HG02571 (cell line): Measurements from ENCODE around the gene MAGIX.
A peak's percentile ranks its signal among the peaks of the same experiment; 100 is the strongest.

Experiments used
- ATAC-seq: cut with Tn5 transposase; IDR thresholded peaks from one replicate; pipeline ENCODE4 v1.9.1; 2021; ENCODE audit warnings: mild to moderate bottlenecking, moderate library complexity; ENCODE audit not compliant: unreplicated experiment

MAGIX gene

GRCh38 chrX:49179358-49179757, 16.8 kb downstream of the MAGIX start:
- no peak for ATAC-seq

GRCh38 chrX:49183701-49184281, 21.2 kb downstream of the MAGIX start:
- ATAC-seq, result no peak

DNA sequence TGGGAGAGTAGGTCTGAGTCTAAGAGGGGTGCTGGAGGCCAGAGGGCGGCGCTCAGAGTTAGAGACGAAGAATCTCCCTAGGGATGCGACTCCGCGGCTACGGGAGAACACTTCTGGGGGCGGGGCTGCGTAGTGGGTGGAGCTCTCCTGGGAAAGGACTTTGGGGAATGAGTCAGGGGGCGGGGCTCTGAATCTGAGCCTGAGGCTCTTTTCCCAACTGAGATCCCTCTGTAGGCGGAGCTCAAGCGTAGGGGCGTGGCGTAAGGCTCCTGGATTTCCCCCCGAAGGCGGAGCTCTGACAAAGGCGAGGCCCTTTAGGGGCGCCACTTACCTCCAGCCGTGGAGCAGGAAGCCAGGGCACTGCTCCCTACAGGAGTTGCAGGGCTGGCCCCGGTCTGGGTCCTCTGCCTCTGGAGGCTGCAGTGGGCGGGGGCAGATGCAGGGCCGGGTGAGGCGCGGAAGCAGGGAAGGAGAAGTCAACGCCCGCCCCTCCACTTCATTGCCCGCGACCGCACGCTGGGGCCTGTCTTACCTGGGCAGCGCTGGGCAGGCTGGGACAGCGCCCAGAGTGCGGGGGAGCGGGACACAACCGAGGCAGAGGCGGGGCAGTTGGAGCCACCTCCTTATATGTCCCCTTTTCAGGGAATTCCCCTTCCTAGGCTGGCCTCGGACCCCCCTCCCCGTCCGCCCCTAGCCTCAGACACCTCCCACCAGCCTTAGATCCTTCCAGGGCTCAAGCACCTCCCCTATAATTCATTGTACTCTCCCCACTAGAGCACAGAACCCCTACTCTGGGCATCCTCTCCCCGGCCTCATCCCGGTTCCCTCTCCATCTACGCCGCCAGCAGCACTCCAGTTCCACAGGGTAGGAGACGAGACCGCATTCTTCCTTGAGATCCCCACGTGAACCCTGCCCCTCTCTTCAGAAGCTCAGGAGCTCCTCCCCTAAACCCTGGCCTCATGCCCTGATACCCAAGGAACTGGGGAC, 22.0 kb downstream of the MAGIX start:
- ATAC-seq, result no peak

DNA sequence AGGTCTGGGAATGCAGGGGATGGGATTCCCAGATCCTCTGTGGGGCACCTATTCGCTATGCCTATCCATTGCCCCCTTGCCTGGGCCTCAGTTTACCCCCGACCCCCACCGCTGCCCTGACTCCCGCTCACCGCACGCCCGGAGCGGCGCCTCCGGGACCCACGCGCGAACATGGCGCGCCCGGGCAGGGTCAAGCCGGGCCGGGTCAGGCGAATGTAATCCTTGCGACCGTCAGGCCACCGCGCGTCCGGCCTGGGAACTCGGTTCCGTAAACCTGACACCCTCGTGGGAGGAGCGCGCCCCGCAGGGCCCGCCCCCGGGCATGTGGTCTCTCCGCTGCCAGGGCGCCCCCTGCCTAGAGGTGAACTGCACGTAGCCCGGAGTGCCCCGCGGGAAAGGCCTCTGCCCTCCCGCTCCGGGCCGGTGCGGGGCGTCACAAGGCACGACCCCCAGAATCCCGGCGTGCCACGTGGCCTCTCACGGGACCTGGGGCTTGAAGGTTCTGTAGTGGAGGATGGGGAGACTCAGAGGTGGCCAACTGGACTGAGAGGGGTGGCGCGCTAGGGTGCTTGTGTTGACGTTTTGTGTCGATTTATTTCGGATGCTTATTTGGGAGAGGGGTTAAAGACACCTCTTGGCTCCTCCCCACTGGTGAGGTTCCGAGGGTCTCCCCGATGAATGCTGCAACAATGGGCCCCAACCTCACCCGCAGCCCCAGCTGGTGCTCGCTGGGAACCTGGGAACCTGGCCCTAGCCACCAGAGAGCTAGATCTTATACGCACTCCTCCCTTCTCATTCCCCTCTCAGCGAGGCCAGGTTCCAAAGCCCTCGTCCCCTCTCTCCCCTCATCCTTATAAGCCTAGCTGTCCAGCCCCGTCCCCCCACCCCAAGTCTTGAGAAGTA, 23.8 kb downstream of the MAGIX start, which contains the start of gene PRICKLE3:
Gene PRICKLE3, minus strand, starts transcription at position 249 of the 903 bp plus-strand sequence. Its CDS starts 76 bp downstream, at position 173.
- ATAC-seq, result no peak

GRCh38 chrX:49187028-49187394, 24.5 kb downstream of the MAGIX start:
- no peak for ATAC-seq

DNA sequence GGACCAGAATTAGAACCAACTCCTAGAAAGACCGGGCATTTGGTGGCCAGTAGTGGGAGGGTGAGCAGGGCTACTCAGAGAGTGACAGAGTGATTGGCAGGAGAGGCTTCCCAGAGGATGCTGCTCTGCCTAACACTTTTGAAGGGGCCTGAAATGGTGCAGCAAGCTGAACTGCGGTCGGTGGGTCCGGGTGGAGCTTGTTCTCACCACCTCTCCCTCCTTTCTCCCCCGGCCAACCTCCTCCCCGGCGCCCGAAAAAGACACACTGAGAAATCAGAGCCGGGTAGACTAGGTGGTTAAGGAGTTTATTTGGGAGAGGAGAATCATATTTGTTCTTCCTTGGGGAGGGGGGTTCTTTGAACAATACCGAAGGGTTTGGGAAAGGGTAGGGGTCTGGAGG, 25.0 kb downstream of the MAGIX start:
- ATAC-seq, result no peak

DNA sequence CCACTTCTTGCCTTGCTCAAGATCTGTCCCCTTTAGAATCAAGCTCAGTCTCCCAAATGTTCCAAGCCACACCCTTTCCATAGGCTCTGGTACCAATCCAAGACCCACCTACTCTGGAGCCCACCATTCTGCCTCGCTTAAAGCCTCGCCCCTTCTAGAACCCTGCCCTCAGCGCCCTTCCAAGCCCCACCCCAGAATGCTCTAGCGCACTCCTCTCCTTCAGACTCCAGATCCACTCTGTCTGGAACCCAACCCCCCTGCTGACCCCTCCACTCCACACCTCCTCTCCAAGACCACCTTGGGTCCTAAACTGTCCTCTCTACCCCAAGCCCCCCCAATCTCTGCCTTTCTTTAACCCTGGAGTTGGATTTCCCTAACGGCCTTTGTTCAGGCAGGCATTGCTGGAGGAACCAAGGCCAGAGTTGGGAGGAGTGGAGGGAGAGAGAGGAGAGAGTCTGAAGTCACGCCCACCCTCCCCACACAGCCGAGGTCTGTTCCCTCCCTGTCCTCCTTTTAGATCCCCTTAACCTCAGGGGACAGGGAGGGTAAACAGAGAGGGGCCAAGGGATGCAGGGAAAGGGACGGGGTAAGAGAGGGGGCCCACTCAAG, 26.0 kb downstream of the MAGIX start:
- ATAC-seq, result no peak

GRCh38 chrX:49189606-49190005, 27.0 kb downstream of the MAGIX start:
- ATAC-seq, result no peak

GRCh38 chrX:49190821-49191573, 28.4 kb downstream of the MAGIX start:
- peak; percentile 85 for ATAC-seq

DNA sequence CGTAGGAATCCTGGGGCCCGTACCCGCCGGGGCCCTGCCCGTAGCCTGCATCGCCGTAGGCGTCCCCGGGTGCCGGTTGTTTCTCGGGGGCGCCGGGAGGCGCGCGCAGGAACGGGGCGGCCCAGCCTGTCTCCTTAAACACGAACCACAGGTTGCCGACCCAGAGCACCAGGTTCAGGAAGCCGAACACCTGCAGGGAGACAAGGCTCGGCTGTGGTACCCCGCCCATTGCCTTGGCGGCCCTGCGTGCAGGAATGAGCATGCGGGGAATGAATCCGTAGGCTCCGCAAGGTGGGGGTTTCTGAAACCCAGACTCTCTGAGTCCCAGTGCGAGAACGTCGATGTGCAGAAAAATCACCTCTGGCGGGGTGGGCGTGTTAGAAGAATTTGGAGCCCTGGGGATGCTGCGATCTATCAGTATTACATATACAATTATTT, 29.0 kb downstream of the MAGIX start:
- no peak for ATAC-seq

DNA sequence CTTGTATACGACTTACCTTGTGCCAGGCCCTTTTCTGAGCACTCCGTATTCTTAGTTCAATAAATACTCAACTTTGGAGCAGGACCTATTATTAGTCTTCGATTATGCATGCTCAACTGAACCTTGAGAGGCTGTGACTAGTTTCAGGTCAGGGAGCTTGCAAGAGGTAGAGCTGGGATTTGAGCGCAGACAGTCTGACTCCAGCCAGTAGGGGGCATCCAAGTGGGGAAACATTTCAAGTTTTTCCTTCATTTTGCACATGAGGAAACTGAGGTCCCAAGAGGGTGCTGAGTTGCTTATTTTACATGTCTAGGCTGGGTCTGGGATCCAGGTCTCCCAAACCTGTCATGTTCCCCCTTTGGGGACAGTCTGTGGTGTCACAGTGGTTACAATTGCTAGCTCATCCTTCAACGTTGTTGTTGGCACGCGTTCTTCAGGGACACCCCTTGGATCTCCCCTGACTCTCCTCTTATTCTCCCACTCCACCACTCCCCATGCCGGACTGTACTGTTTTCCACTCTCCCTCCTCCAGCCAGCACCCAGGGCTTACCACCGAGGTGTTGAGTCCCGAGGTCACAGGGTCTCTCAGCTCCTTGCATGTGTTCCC, 30.3 kb downstream of the MAGIX start:
- ATAC-seq, result no peak

DNA sequence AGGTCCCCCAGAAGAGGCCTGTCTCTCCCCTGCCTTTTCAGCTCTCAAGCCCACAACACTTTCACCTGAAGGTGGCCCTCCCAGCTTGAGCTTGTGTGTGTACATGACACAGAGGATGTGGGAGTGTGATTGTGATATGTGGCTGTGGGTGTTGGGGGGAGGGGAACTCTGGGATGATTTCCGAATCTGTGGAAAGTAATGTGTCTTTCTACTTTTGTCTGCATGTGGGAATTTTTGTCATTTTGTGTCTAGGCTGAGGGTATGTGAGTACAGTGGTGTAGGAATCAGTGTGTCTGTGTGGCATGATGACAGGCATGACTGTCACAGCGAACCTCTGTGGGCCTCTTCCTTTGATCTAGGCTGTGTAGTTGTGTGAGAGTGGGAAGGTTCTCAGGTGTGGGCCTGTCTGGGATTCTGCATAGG, 31.0 kb downstream of the MAGIX start:
- ATAC-seq, result no peak

DNA sequence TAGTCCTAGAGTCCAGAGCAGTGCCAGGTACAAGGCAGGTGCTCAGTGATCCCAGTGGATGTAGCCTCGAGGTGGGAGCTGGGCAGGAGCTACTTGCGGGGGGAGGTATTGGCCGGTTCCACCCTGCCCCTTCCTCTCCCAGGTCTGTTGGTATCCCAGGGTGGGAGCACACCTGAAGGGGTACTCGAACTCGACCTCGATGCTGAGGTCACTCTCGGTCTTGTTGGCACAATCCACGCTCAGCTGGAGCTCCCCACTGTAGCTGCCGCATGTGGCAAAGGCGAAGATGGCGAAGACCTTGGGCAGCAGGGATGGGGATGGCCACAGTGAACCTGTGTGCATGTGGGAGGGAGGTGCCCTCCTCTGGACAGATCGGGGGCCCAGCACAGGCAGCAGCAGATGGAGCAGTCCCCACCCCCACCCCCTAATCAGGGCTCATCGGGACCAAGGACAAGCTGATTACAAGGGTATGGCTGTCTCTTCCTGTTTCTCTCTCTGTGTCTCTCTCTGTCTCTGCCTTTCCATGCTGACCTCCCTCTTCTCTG, 35.1 kb downstream of the MAGIX start:
- ATAC-seq, result no peak

GRCh38 chrX:49198540-49199314, 36.2 kb downstream of the MAGIX start:
- no peak for ATAC-seq

- no peak for ATAC-seq
Measured at GRCh38 chrX:49199315-49199595, 36.7 kb downstream of the MAGIX start.

GRCh38 chrX:49199906-49200771, 37.6 kb downstream of the MAGIX start, which contains the start of gene SYP:
Gene SYP (minus strand): TSS chrX:49200193. CDS start chrX:49200186, 7 bp downstream.
- peak; percentile 85 for ATAC-seq

GRCh38 chrX:49202022-49202421, 39.5 kb downstream of the MAGIX start:
- ATAC-seq, result no peak

DNA sequence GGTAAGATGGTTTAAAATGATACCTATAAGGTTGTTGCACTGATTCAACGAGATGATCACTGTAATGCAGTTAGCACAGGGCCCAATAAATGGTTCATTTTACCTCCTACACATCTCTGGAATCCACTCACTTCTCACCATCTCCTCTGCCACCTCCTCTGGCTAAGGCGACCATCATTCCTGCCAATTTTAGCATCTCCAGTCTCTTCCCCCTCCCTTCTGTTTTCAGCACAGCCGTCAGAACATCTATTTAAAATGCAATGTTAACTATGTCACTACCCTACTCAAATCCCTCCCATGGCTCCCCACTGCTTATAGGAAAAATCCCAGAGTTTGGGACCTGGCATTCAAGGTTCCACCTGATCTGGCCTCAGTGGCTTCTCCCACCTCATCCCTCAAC, 41.0 kb downstream of the MAGIX start:
- no peak for ATAC-seq
